CD4-positive, alpha-beta T cell treated with Interleukin-15 for 1 hour (primary cell): Measurements from ENCODE around the gene NMT2.
A peak's percentile ranks its signal among the peaks of the same experiment; 100 is the strongest.

Experiments used
- DNase-seq: peaks from one replicate; pipeline ENCODE4 v3.0.0-alpha.2; 2020

The NMT2 gene

GRCh38 chr10:15180736-15181135, 12.2 kb upstream of the NMT2 start:
- DNase-seq = no peak

- no peak for DNase-seq
Measured at GRCh38 chr10:15176269-15176668, 7.8 kb upstream of the NMT2 start.

- no peak for DNase-seq
Measured at GRCh38 chr10:15175587-15175986, 7.1 kb upstream of the NMT2 start.

GRCh38 chr10:15172306-15172840, 3.9 kb upstream of the NMT2 start:
- DNase-seq = no peak

DNA sequence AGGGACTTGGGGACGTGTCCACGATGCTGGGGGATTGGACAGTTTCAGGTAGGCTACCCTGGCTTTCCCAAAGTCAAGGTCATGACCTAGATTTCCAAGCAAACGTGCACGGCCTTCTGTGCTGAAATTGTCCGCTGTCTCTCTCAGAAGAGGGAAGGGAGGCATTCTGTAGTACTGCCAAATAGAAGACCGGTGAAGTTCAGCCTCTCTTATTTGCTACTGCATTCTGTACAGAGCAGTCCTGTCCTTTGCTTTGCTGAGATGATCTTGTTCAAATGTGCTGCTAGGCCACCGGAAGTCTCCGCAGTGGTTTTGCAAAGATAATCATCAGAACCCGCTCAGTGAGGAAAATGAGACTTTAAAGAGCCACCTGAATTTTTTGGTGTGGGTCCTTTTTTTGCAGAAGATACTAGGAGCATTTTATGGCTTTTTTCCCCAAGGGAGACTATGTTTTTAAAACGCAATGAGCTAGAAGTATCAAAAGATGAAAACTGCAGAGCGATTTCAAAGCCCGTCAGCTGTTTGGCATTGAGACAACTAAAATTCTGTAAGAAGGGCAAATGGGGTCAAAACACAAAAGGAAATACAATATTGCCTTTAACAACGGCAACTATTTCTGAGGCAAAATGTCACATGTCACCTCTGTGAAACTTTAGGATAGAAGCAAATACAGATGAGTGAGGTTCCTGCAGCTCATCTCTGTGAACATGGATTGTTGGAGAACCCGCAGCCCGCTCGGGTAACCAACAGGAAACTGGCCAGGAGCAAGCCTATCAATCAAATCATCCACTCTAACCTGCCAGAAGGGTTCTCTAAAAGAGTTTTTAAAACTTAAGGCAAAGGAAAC, 1.3 kb upstream of the NMT2 start:
- DNase-seq = peak; percentile 44

GRCh38 chr10:15168786-15169554, 477 bp upstream of the NMT2 start:
- DNase-seq = peak; percentile 93

GRCh38 chr10:15167411-15168290, 842 bp downstream of the NMT2 start:
- DNase-seq = peak; percentile 47

DNA sequence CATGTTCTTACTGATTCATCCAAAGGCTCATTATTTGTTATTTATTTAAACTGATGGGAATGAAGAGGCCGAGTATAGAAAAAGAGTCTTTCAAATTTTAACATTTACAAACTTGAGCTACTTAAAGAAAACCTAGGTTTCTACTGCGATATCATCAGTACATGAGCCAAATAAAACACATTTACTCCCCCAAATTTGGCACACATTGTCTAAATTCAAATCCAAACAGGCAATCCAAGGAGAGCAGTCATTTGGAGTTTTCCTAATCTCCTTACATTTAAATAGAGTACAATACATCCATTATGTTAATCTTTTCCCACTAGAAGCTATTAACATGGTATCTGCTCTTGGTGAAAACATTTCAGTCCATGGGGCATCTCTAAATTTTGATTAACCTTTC, 2.2 kb downstream of the NMT2 start:
- no peak for DNase-seq

DNA sequence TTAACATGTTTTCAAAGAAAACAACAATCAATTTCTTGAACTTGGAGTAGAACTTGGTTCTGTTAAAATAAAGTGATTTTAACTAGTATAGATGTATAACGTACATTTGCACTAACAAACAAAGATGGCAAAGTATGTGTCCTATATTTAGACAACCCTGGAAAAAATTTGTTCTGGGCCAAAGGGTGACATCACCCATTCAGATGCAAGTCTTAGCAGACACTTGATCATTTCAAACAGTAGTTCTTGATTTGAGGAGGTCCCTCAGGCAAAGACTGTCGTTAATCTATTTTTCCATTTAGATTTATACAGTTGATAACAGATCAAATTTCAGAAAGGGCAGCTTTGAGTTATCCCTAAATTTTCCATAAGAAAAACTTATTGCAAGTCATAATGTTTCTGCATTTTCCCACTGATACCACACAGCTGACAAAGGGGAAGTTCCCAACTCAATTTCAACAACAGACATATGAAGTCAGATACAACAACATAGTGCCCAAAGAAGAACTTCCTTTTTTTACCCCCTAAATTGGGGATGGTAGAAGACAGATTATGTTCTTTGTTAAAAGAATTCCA, 5.2 kb downstream of the NMT2 start:
- no peak for DNase-seq

DNA sequence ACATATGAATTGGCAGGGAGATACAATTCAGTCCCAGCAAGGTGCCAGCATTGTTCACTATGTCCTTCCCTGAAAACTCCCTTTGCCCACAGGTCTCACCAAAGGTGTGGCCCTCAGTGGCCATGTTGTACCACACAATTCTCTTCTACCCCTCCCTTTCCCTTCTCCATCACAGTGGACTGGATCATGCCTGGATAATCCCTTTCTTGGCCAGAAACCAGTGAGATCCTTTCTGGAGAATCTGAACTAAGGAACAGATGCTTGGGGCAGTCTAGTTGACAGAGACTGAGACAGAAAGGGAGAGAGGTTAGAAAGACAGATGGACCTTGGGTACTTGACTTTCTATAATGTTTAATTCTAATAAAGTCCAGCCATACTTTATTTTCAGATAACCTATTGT, 9.5 kb downstream of the NMT2 start:
- DNase-seq = no peak

DNA sequence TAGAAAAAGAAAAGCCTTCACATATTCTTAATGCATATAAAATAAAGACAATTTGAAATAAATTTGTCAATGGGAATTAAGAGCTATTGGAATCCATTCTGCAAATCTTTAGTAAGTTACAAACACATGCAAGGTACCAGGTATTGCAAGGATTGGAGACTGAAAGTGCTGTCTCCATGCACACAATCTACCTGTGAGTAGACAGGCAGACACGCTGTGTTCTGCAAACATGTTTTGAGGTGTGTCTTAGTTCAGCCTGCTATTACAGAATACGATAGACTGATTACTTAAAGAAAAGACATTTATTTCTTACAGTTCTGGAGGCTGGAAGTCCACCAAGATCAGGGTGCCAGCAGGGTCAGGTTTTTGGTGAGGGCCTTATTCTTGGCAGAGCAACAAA, 10.0 kb downstream of the NMT2 start:
- DNase-seq = no peak

GRCh38 chr10:15155978-15156656, 12.4 kb downstream of the NMT2 start:
- no peak for DNase-seq

DNA sequence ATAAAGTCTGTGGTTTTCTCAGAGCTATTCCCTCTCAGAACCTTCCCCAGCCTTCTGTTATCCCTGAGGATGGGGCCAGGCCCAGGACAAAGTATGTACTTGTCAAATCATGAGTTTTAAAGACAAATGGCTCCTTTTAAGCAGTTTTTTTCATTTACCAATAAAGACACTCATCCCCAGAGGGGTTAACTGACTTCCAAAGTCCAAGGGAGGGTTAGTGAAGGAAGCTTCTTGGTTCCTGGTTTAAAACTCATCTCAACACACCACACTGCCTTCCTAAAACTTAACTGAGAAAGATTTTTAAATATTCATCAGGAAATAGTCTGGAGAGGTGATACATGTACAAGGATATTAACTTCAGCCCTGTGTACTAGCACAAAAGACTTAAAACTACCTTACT, 15.9 kb downstream of the NMT2 start:
- DNase-seq = no peak

- DNase-seq = no peak
Measured at GRCh38 chr10:15150563-15150962, 17.9 kb downstream of the NMT2 start.

GRCh38 chr10:15149042-15149771, 19.3 kb downstream of the NMT2 start:
- DNase-seq = no peak

DNA sequence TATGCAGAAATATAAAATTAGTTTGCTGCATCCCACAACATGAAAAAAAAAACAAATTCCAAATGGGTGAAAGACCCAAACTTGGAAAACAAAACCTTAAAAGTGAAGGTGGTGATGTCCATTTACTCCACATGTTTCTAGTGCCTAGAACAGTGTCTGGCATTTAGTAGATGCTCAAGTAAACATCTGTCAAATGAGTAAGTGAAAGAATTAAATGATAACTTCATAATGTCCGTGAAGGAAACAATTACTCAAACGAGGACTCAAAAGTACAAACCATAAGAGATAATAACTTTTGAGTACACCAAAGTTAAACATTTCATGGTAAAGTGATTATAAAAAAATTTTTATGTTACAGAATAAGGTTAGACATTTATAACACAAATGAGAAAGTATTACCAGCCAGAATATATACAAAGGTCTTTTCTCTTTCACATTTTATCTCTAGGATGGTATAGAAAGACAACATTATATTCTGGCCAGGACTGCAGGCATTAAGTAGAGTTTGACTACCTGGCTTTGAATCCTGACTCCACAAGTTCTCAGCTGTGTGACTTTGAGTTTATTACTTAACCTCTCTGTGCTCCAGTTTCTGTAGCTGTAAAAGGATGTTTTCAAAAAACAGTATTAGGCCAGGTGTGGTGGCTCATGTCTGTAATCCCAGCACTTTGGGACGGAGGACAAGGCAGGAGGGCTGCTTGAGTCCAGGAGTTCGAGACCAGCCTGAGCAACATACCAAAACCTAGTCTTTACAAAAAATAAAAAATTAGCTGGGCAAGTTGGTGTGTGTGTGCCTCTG, 20.7 kb downstream of the NMT2 start:
- no peak for DNase-seq

DNA sequence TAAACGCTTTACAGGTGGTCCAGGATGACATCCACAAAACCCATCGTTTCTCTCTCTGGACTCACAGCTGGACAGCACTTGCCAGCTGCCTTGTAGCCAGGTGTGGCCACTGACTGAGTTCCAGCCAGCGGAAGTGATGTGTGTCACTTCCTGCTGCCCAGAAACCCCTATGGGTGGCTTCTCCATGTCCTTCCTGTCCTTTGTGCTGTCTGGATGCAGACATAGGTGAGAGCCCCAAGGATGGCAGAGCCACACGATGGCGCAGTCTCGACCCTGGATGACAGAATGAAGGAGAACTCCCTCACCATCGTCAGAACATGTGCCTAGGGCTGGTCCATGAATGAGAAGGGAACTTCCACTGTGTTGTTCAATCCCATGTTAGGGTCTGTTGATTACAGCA, 22.1 kb downstream of the NMT2 start:
- no peak for DNase-seq

DNA sequence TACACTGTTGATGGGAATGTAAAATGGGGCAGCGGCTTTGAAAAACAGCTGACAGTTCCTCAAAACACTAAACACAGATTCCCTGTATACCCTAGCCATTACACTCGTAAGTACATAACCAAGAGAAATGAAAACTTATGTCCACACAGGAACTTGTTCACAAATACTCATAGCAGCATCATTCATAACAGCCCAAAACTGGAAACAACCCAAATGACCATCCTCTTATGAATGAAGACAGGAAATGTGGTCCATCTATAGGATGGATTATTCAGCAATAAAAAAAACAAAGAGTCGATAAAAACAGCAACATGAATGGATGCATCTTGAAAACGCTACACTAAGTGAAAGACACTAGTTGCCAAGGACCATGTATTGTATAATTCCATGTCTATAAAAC, 23.7 kb downstream of the NMT2 start:
- DNase-seq = no peak

DNA sequence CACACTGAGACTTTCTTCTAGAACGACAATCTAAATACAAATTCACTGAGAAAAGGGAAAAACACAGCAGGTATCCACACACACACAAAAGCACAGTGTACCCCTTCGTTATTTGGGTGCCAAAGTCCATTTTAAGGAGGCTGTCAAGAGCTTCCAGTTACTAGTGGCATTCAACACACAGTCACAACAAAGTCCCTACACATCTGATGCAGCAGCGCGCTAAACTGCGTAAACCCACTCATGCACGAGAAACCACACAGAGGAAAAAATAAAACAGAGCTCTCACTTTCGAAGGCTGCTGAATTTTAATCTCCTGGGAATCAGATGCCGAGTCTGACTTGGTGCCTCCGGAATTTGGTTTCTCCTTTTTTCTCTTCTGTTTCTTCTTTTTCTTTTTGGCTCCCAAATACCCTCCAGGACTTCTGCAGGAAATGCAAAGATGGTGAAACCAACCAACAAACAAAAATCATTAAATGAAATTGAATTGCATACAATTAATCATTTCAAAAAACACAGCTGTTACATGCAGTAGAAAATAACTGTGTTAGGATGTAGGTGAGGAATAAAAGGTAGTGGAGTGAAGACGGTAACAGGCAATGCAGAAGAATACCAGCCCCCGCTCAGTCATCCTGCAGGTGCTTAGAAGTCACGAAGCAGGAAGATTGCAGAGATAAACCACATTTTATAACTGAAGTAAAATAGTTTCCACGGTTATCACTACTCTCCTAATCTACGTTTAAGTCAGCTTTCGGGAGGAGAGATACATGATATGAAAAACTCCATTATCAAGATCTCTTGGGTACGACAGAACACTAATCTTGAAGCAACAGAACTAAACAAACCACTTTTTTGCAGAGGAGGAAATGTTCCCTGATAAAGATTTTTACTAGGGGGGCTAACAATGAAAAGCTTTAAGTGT, 27.1 kb downstream of the NMT2 start:
- DNase-seq = peak; percentile 68
